ENCODE results near the gene KCNG2. TPM values are rescaled to one million over a fixed set of nuclear protein-coding genes. Genes with fewer than 3 reads are reported as not detected.

The KCNG2 gene
- total RNA-seq, 1 donor from 2014 or later = not detected

DNA sequence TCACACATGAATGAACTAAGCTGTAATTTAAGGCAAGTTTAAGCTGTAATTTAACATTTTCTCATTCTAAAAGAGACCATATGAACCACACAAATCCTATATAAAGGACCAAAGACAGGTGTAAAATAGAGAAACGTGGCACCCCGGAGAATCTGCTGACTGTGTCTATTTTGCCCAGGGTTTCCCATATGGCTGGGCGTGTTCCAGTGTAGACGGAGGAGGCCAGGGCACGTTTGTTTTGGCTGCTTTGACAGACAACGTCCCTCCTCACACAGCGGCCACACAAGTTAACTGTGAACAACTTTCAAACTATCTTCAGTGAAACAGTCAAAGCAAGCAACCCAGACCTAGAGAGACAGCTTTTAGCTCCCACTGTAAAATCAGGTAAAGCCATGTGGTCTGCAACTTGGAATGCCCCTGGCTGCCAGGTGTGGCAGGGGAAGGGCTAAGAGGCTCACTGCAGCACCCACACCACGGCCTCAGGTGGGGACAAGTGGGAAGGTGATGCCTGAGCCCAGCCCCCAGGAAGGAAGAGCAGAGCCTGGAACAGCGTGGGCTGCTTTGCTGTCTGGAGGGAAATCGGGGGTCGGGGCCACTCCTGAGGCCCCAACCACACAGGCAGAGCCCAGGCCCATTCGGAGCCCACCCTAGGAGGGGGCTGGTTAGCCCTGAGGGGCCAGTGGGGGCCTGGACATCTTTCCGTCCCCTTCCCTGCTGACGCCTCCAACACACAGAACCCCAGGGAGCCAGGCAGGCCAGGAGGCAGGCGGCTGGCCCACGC, 113.0 kb downstream of the KCNG2 start:
- DNase-seq = no peak

DNA sequence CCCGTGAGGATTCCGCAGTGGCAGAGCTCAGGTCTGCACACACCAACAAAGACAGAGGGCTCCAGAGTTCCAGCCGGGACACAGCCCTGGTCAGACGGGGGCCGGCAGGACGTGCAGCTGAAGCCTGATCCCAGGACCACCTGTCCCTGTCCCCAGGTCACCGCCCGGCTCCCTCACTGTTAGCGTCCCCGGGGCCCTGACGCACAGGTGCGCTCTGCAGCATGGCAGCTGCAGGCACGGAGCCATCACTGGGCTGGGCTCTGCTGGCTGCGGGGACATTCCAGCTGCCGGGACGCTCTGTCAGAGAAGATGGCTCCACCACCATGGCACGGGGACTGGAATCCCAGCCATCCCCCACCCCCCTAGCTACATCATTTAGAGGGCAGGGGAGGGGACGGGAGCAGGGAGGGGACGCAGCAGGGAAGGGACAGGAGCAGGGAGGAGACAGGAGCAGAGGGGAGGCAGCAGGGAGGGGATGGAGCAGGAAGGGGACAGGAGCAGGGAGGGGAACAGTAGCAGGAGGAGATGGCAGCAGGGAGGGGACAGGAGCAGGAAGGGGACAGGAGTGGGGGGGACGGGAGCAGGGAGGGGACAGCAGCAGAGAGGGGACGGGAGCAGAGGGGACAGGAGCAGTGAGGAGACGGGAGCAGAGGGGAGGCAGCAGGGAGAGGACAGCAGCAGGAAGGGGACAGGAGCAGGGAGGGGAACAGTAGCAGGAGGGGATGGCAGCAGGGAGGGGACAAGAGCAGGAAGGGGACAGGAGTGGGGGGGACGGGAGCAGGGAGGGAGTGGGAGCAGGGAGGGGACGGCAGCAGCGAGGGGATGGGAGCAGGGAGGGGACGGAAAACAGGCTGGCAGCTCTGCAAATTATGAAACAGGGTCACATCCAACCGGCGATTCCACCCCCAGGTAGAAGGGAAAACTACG, 113.9 kb downstream of the KCNG2 start:
- DNase-seq = peak; percentile 90

DNA sequence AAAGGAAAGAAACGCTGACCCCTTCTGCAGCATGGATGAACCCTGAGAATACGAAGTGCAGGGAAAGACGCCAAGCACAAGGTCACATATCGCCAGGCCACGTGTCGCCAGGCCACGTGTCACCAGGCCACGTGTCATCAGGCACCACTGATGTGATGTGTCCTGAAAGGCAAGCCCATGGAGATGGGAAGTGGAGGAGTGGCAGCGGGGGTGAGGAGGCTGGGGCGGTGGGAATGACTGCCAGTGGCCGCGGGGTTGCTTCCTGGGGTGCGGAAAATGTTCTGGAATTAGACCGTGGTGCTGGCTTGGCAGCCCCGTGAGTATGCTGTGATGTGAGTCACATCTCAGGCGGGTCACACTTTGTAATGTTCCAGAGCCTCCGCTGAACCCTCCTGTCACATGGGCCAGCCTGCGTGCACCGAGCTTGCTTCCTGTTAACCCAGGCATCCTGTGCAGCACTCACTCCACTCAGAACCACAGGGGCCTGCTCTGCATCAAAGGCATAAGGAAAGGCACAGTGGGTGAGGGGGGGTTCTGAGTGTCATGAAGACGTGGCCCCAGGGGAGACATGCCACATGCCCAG, 114.8 kb downstream of the KCNG2 start:
- peak; percentile 41 for DNase-seq

DNA sequence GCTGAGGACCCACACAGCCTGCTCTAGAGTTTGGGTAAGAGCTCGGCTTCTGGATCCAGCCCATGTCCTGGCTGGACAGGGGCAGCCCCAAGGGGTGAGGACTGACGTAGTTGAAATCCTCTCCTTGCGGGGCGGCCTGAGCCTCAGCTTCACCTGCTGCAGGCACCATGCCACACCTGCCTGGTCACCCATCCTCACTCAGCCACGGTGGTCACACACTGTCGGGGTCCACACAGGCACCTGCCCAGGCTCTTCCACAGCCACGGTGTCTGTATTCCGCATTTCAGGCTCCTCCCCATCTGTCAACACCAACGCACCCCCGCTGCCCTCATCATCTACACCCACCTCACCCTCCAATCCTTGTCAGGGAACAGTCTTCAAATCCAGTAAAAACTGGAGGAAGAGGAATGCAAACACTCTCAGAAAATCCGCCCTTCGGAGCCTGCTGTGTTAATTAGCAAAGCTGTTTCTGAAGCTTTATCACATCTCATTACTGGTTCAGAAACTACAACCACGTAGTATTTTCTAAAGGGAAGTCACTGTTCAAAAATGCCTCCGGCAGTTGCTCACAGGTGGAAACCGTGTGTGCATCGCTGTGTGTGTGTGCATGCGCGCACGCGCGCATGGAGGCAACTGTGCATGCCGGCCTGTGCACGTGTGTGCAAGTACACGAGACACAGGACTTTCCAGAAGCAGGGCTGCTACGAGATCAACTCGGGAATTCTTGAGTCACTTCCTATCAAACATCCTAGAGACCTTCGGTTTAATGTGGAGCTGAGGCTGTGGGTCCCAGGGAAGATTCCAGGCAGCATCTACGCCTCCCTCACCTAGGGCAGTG, 115.5 kb downstream of the KCNG2 start:
- no peak for DNase-seq

DNA sequence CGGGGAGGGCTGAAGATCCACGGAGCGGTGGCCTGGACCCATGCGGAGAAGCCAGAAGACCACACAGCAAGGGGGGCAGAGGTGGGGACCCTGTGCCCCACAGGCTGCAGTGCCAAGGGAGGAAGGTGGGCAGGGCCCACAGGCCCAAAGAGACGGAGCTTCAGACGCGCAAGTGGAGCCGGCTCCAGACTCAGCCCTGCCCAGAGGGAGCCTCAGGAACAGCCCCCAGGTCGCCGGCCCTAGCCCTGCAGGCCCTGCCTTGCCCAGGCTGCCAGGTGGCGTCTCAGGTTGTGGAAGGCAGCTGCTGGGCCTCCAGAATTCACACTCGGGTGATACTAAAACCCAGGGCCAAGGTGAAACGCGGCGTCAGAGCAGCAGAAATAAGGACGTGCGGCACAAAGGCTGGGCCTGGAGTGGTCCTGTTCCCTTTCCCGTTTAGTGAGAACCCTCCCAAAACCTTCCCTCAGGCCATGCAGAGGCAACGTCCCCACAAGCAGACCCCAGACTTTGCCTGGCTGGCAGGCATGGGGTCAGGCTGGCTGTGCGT, 116.9 kb downstream of the KCNG2 start:
- DNase-seq = no peak

DNA sequence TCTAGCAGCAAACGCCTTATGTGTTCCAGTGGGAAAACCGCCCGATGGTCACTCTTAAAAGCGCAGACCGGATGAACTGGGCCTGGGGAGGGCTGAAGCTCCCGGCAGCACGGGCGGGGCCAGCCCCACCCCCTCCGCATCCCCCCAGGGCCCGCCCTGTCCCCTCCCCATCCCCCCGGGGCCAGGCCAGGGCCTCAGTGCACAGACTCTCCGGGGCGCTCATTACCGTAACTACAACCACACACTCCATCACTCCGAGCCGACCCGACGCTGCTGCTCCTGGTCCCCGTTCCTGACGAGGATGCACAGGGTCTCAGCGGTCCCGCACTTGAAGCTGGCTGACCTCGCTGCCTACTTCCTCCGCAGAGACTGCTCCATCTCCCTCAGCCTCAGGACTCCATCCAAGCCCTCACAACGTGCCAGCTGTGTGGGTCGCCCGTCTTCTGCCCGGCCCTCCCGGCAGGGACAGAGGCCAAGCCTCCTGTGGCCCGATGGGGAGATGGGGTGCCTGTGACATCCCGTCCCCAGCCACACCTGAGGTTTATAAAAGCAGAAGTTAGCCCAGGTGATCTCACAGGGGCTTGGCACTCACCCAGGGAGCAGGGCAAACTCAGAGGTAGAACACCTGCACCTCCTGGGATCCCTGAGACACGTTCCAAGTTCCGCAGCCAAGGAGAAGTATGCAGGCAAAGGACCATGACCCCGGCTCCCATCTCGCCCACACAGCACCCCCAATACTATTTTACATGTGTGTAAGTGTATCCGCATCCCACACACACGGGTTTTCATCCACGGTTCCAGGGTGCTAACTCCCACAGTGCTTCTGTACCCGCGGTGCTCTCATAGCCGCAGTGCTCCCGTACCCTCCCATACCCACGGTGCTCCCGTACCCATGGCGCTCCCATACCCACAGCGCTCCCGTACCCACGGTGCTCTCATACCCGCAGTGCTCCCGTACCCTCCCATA, 117.7 kb downstream of the KCNG2 start:
- DNase-seq = no peak

DNA sequence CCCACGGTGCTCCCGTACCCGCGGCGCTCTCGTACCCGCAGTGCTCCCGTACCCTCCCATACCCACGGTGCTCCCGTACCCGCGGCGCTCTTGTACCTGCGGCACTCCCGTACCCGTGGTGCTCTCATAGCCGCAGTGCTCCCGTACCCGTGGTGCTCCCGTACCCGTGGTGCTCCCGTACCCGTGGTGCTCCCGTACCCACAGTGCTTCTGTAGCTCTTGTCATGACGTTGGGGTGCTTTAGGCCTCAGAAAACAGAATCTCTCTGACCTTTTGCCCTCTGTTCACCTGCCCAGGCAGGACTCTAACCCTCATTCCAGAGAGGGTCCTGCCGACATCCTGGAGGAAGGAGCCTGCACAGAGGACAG, 118.4 kb downstream of the KCNG2 start:
- DNase-seq = no peak

DNA sequence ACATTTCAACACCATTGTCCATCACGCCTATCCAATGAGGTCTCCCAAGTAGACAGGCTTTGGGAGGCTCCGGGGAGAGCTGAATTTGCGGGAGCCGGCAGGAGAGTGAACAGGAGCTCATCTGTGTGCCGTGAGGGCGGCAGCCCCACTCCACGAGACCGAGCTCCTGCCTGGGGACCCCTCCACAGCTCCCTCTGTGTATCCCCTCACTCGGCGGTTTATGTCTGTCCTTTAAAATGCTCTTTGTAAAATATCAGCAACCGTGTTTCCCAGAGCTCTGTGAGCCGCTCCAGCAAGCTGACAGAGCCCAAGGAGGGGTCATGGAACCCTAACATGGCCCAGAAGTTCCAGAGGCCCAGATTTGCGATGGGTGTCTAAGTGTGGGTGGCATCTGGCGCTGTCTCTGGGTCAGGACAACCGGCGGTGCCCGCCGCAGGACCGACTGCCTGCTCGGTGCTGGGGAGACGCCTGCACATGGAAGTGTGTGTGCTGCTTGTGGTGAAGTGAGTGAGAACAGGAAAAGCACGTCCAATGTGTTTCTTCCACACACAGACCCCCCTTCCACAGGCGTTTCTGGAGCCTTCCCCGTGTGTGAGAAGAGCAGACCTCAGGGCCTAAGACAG, 118.9 kb downstream of the KCNG2 start:
- DNase-seq = no peak

DNA sequence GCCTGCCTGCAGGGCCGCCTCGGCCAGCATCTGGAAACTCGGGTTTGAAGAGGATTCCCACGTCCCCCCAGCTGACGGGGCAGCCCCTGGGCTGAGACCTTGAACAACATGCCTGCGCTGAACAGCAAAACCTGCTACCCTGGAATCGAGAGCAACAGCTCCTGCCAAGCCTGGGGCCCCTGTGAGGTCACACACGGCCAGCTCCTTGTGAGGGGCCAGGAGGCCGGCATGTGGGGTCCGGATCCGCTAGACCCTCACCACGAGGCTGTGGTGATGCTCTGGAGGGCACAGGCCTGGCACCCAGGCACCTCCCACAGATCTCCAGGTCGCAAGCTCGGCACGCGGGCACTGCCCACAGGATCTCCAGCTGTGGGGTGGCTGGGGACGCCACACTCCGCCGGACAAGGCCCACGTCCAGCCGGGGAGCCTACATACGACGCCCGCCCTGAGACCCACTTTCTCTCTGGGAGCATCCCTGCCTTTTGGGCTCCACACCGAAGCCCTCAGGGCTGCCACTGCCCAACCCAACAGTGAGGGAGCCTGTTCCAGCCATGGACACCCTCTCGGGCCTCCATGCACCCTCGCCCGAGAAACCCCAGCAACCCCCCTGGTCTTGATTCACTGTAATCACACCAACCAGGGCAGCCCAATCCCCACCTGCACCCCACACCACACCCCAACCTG, 119.6 kb downstream of the KCNG2 start:
- no peak for DNase-seq

DNA sequence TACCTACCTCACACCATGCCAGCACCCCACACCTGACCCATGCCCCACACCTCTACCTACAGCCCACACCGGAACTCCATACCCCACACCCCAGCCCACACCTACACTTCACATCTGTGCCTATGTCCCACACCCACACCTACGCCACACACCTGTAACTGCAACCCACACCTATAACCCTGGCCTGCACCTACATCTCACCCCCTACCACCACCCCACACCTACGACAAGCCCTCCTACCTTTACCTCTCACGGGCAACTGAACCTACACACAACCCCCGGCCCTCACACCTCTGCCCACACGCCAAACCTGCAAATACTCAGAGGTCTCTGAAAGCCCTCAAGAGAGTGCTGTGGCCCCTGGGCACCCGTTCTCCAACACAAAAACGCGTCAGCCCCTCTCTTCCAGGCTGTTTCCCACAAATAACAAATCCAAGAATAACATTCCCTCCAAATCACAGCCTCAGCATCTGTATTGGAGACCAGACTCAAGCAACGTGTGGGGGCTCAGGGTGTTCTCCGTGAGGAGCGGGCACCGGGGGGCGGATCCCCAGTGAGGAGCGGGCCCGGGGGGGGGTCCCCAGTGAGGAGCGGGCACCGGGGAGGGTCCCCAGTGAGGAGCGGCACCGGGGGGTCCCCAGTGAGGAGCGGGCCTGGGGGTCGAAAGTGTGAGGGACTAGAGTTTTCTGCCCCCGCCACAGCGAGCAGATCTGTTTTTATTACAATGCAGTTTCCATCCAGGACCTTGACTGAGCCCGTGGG, 120.3 kb downstream of the KCNG2 start:
- no peak for DNase-seq

DNA sequence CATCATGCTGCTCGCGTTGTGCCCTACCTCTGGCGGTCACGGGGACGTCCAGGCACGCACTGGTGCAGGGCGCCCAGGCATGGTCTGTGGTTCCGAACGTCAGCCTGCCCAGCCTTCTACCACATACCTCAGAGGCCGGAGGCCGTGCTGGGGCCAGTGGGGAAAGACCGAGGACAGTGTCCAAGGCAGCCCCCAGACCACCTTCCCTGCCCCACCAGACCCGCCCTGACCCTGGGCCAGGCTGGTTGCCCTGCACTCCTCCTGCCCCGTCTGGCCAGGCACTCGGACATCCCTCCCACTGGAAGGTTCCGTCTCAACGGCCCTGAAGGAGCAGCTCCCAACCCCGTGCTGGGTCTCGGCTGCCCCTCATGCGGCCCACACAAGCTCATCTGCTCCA, 120.9 kb downstream of the KCNG2 start:
- DNase-seq = no peak

DNA sequence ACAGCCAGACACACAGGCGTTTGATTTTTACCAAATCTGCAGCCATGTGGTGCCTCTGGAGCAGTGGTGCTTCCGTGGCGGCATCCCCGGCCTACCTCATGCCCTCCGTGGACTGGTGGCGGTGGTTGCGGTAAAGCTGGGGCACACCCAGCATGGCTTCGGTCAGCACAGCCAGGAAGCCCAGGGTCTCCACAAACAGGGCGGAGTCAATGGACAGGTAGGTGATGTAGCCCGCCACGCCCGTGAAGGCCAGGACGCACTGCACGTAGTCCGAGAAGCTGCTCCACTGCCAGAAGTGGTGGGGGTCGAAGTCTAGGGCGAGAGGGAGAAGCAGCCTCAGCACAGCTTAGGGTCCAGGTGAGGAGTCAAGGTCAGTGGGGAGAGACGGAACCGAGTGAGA, 121.4 kb downstream of the KCNG2 start:
- DNase-seq = no peak

DNA sequence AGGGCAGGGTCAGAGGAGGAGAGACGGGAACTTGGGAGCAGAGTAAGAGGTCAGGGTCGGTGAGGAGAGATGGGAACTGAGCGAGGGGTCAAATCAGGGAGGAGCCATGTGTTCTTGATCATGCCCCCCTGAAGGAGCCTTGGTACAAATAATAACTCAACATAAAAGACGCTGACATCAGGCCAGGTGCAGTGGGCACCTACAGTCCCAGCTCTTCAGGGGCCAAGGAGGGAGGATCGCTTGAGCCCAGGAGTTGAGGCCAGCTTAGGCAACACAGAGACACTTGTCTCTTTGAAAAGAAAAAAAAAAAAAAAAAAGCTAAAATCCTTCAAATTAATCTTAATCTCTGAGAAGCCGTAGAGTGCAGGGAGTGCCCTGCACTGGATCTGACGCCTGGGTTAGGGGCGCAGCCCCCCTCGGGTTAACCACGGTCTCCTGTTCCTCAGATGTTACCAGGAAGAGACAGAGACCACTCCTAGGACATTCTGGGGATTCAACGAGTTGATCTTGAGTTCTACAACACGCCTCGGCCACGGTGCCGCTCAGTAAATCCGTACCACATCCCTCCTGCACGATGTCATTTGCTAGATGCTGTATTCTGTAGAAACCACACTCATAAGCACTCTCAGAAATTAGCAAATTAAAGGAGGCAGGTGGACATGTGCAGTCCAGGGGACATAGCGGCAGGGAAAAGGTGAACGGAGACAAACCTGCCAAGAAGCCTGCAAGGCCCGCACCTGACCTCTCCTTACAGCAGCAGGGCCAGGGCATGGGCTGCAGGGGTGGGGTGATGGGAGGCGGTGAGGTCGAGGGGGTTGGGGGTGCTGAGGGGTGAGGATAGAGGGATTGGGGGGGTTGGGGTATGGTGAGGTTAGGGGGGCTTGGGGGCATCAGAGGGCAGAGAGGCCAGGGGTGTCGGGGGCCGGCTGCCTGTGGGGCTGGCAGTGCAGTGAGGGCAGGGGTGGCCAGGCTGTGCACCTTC, 124.5 kb downstream of the KCNG2 start:
- no peak for DNase-seq

DNA sequence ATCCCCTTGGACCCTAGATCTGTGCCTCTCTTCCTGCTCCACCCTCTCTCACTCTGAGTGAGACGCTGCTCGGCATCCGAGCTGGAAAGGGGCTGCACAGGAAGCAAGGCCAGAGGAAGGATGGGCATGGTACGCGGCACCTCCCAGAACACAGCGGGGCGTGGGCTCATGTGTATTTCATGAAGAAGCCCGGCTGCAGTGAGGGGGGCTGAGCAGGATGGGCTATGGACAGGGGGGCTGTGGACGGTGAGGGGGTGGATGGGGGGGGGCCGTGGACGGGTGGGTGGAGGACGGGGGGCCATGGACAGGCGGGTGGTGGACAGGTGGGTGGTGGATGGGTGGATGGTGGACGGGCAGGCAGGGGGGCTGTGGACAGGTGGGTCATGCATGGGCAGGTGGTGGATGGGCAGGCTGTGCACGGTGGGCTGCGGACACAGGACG, 125.3 kb downstream of the KCNG2 start:
- DNase-seq = no peak

DNA sequence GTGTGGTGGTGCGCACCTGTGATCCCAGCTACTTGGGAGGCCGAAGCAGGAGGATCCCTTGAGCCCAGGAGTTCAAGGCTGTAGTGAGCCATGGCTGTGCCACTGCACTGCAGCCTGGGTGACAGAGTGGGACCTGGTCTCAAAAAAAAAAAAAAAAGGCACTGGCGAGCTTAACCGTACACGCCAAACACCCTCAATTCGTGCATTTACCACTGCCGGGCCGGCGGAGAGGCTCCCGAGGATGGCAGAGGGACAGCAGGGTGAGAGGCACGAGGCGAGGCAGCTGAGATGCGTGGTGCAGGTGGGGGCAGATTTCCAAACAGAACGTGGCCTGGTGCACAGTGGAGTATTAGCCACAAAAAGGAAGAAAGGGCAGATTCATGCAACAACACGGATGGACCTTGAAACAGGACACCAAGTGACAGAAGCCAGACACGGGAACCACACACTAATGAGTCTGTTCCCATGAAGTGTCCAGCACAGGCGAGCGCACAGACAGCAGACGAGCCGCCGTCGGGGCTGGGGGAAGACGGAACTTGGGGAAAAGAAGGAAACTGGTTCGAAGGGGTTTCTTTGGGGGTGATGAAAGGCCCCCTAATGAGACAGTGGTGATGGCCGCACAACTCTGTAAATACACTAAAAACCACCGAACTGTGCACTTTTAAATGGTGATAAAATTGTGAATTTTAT, 126.3 kb downstream of the KCNG2 start:
- no peak for DNase-seq

DNA sequence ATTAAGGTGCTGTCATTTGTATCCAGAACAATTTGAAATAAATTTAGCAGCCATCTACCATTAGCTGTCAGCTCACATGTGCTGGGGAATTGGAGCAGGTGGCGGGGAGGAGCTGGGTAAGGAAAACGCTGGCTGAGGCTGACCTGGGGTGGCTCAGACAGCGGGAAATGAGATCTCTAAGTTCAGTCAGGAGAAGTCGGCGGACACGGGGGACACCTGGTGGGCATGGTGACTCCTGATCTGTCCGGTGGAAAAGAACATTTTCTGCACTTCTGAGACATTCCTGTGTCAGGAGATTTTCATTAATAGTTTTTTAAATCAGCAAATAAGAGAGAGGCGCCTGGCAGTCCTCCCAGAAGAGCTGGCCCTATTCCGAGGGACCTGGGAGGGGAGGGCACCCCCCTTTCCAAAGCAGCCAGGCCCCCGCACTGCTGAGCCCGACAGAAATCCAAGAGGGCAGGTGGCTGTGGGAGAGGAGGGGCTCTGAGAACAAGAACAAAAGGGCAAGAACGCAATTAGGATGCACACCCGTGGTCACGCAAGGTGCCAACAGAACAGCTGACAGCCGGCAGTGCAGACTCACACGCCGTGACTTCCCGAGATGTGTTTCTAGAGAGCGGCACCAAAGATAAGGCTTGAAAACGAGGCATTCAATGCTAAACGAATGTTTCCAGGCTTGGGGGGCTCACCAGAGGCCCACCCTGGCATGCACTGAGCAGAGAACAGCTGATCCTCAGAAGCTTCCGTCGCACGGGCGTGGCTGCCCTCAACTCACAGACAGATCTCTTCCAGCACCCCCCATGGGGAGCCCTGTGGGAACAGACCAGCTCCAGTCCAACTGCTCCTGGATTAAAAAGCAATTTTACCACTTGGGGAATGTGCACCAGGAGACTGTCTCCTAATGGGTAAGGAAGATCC, 127.3 kb downstream of the KCNG2 start:
- peak; percentile 89 for DNase-seq
